IPS DF 6.9 (cell line): ENCODE measurements around the gene IBA57.
"Not testable (repeated sequence)": the region's sequence is repeated elsewhere in the genome, so short reads cannot be mapped to it uniquely, and the experiment has no call there.

Experiments used
- DNase-seq: peaks from one replicate; pipeline ENCODE4 v3.0.0-alpha.2; 2013; ENCODE audit warnings: low read depth, low spot score
- H3K27ac ChIP-seq: one replicate; pipeline ENCODE4 v1.5.1; 2013; ENCODE audit warnings: low read length, control low read depth
- H3K27me3 ChIP-seq: 2 replicates; pipeline ENCODE4 v1.6.1; 2013; ENCODE audit warnings: mild to moderate bottlenecking, low read length; ENCODE audit not compliant: control insufficient read depth, insufficient read depth
- H3K36me3 ChIP-seq: 2 replicates; pipeline ENCODE4 v1.6.1; 2013; ENCODE audit warnings: low read length; ENCODE audit not compliant: control insufficient read depth, insufficient read depth
- H3K4me1 ChIP-seq: 2 replicates; pipeline ENCODE4 v1.6.1; 2013; ENCODE audit warnings: low read length; ENCODE audit not compliant: control insufficient read depth, insufficient read depth
- H3K4me3 ChIP-seq: 2 replicates; pipeline ENCODE4 v1.5.1; 2013; ENCODE audit warnings: mild to moderate bottlenecking, low read length
- H3K9me3 ChIP-seq: 2 replicates; pipeline ENCODE4 v1.6.1; 2013; ENCODE audit warnings: low read length, inconsistent platforms; ENCODE audit not compliant: control insufficient read depth, insufficient read depth
- WGBS: extraction: QIAGEN DNeasy Blood & Tissue Kit; methylation state at CpG from one replicate; pipeline ENCODE4 v1.1.7; 2013; ENCODE audit warnings: mixed read lengths, missing lambda C conversion rate; ENCODE audit not compliant: insufficient read length, insufficient coverage; 5-methylcytosine and 5-hydroxymethylcytosine counted together

The IBA57 gene

GRCh38 chr1:228224198-228225164 lies 58.9 kb downstream of the IBA57 start:
- no peaks in the 10 kb centered on the region for H3K9me3 ChIP-seq
- DNase-seq, result no peak
- no peaks in the 10 kb centered on the region for H3K27me3 ChIP-seq
- H3K4me1 ChIP-seq, result no peaks in the 10 kb centered on the region
- no peak overlapping the region for H3K4me3 ChIP-seq
- H3K27ac ChIP-seq, result no peak overlapping the region
- WGBS, result no CpG with 5 or more reads among the region's 16 CpGs
- H3K36me3 ChIP-seq, result peaks cover 18% of the 10 kb centered on the region

GRCh38 chr1:228225165-228225710 lies 59.6 kb downstream of the IBA57 start:
- WGBS, result no CpG with 5 or more reads among the region's 2 CpGs
- Histone ChIP-seq H3K9me3 (no peaks in the 10 kb centered on the region), H3K4me3 (no peak overlapping the region), H3K36me3 (peaks cover 12% of the 10 kb centered on the region), H3K27ac (no peak overlapping the region), H3K4me1 (no peaks in the 10 kb centered on the region), H3K27me3 (no peaks in the 10 kb centered on the region)
- no peak for DNase-seq

- peaks cover 8% of the 10 kb centered on the region; the same call in 1 of the 2 replicates for H3K36me3 ChIP-seq
- H3K27me3 ChIP-seq, result no peaks in the 10 kb centered on the region
- WGBS, result no CpG with 5 or more reads among the region's 2 CpGs
- no peak for DNase-seq
- H3K4me3 ChIP-seq, result no peak overlapping the region
- H3K27ac ChIP-seq, result no peak overlapping the region
- no peaks in the 10 kb centered on the region for H3K9me3 ChIP-seq
- H3K4me1 ChIP-seq, result no peaks in the 10 kb centered on the region
These were observed 60.1 kb downstream of the IBA57 start for GRCh38 chr1:228225740-228226139.

GRCh38 chr1:228226141-228226874 lies 60.7 kb downstream of the IBA57 start:
- no peaks in the 10 kb centered on the region for H3K9me3 ChIP-seq
- no peaks in the 10 kb centered on the region for H3K27me3 ChIP-seq
- no CpG with 5 or more reads among the region's 7 CpGs for WGBS
- no peak for DNase-seq
- no peak overlapping the region for H3K27ac ChIP-seq
- H3K36me3 ChIP-seq, result peaks cover 8% of the 10 kb centered on the region; the same call in 1 of the 2 replicates
- H3K4me3 ChIP-seq, result no peak overlapping the region
- no peaks in the 10 kb centered on the region for H3K4me1 ChIP-seq

GRCh38 chr1:228226956-228227791 lies 61.6 kb downstream of the IBA57 start:
- peaks cover 8% of the 10 kb centered on the region; the same call in 1 of the 2 replicates for H3K36me3 ChIP-seq
- H3K4me3 ChIP-seq, result no peak overlapping the region
- H3K27me3 ChIP-seq, result no peaks in the 10 kb centered on the region
- no peaks in the 10 kb centered on the region for H3K4me1 ChIP-seq
- H3K27ac ChIP-seq, result no peak overlapping the region
- H3K9me3 ChIP-seq, result no peaks in the 10 kb centered on the region
- no CpG with 5 or more reads among the region's 10 CpGs for WGBS
- no peak for DNase-seq

- WGBS, result no CpG with 5 or more reads among the region's 5 CpGs
- H3K27me3 ChIP-seq, H3K36me3 ChIP-seq, DNase-seq, H3K9me3 ChIP-seq, H3K27ac ChIP-seq, H3K4me3 ChIP-seq, H3K4me1 ChIP-seq: not testable (repeated sequence)
These were observed 62.5 kb downstream of the IBA57 start for GRCh38 chr1:228228147-228228546.

- Histone ChIP-seq H3K36me3 (peaks cover 8% of the 10 kb centered on the region; the same call in 1 of the 2 replicates), H3K27ac (no peak overlapping the region), H3K9me3 (no peaks in the 10 kb centered on the region), H3K4me1 (no peaks in the 10 kb centered on the region), H3K27me3 (no peaks in the 10 kb centered on the region), H3K4me3 (no peak overlapping the region)
- no CpG with 5 or more reads among the region's 5 CpGs for WGBS
- DNase-seq, result no peak
These were observed 63.0 kb downstream of the IBA57 start for GRCh38 chr1:228228601-228229074.

- no peak overlapping the region for H3K27ac ChIP-seq
- WGBS, result no CpG with 5 or more reads among the region's 2 CpGs
- no peaks in the 10 kb centered on the region for H3K27me3 ChIP-seq
- no peaks in the 10 kb centered on the region for H3K4me1 ChIP-seq
- H3K4me3 ChIP-seq, result no peak overlapping the region
- H3K36me3 ChIP-seq, result 0 out of 2 replicates have a peak, but pooled peaks cover 2% of the 10 kb centered on the region
- DNase-seq, result no peak
- no peaks in the 10 kb centered on the region for H3K9me3 ChIP-seq
These were observed 65.6 kb downstream of the IBA57 start for GRCh38 chr1:228231189-228231588.
